AG08395 (cell line): ENCODE measurements around the gene MYH1.

ENCODE experiments used
- DNase-seq: peaks from one replicate; pipeline ENCODE4 v3.0.0; 2012; ENCODE audit warnings: mixed read lengths, low spot score

Gene MYH1

DNA sequence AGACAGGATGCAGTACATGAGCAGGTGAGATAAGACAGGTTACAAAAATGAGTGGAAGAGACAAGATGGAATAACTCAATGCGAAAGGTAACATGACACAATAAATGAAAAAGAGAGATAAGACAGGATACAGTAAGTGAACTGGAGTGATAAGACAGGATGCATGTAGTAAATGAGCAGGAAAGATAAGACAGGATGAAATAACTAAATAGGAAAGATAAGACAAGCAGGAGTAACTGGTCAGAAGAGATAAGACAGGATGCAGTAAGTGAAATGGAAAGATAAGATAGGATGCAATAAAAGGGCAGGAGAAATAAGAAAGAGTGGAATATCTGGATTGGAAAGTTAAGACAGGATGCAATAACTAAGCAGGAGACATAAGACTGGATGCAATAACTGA is 40.6 kb downstream of the MYH1 start:
- DNase-seq: no peak

GRCh38 chr17:10474536-10474935 is 43.8 kb downstream of the MYH1 start:
- DNase-seq: peak; percentile 11

GRCh38 chr17:10471858-10472257 is 46.5 kb downstream of the MYH1 start:
- no peak for DNase-seq

- DNase-seq: no peak
Observed at GRCh38 chr17:10469459-10469858, 48.9 kb downstream of the MYH1 start, which contains the start of gene MYH4. TSS of gene MYH4 (minus strand) at chr17:10469559. CDS start at chr17:10466745, 2,814 bp downstream.

DNA sequence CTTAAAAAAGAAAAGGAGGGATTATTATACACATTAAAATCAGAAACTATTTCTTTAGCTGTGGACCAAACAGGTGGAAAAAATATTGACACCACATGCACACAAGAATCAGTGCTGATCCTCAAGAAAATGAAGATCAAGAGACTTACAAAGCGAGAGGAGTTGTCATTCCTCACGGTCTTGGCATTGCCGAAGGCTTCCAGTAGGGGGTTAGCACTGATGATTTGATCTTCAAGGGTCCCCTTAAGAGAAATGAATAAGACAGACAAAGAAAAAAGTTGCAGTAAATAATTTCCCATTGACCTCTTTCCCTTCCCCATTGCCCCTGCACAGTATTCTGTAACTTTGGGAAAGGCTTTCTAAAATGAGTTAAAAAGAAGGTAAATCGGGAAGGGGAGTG is 54.9 kb downstream of the MYH1 start:
- DNase-seq: no peak

GRCh38 chr17:10460062-10460461 is 58.3 kb downstream of the MYH1 start:
- DNase-seq: no peak

DNA sequence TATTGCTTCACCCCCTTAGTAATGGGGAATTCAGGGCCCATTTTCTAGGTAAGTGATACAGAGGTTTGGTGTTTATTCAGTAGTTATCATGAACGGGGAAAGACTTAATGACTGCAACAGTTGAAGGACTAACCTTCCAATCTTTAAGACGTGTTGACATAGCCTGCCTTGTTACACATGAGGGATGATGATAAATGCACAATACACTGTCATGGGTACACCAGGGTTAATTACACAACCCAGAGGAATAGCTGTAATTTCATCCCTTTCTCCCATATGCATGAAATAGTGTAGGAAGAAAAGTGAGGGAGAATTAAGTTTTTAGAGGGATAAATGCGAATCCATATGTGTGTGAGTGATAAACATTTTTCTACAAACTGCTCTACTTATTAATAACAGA is 59.6 kb downstream of the MYH1 start:
- DNase-seq: no peak

DNA sequence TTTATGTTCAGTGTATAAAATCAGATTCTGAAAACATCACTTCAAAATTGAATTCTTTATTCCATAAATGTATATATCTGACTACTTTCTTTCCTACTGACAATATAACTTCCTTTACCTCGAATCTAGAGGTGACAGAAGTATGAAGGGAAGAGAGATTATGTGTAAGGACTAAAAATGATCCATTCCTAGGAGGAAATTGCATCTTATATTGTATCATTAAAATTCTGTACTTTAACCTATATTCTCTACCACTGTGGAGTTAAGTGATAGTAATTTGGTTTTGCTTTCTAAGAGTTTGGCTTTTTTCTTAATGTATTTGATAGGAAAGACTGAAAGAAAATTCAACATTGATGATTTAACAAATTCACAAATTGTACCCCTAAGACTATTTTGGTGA is 60.4 kb downstream of the MYH1 start:
- DNase-seq: no peak

- DNase-seq: no peak
Observed at GRCh38 chr17:10447026-10447931, 71.1 kb downstream of the MYH1 start.
